GM23338 (cell line): ENCODE data around the gene CNTN5.

ENCODE experiments used
- CREB1 ChIP-seq: fragments of 250-450 bp; sonication (Bioruptor Pico); IDR thresholded peaks from 2 replicates; pipeline ENCODE4 v1.5.0; 2020; ENCODE audit warnings: low read depth, mild to moderate bottlenecking, moderate library complexity
- CTCF ChIP-seq, 2 experiments: fragments of 200-600 bp in 1 of 2; sonication (generic) in 1 of 2; conservative IDR thresholded peaks; 2 replicates each; pipeline versions ENCODE4 v1.5.1 to v1.6.1; 2016 to 2017; ENCODE audit warnings: antibody characterized with exemption in 2 of 2, low read depth in 2 of 2, mild to moderate bottlenecking in 2 of 2, moderate library complexity in 1 of 2
- ETS1 ChIP-seq: IDR thresholded peaks from 2 replicates; pipeline ENCODE4 v1.6.1; 2016; ENCODE audit warnings: antibody characterized with exemption
- EZH2 ChIP-seq: fragments of 200-600 bp; sonication (generic); IDR thresholded peaks from one replicate; pipeline ENCODE4 v1.8.0; 2017; ENCODE audit warnings: antibody characterized with exemption, mild to moderate bottlenecking, low read depth; ENCODE audit not compliant: unreplicated experiment
- EZH2phosphoT487 ChIP-seq: fragments of 200-600 bp; sonication (generic); IDR thresholded peaks from one replicate; pipeline ENCODE4 v1.8.1; 2018; ENCODE audit warnings: antibody characterized with exemption; ENCODE audit not compliant: unreplicated experiment
- JUNB ChIP-seq: IDR thresholded peaks from one replicate; pipeline ENCODE4 v1.6.1; 2016; ENCODE audit warnings: antibody characterized with exemption; ENCODE audit not compliant: unreplicated experiment
- POLR2AphosphoS5 ChIP-seq: IDR thresholded peaks from 2 replicates; pipeline ENCODE4 v1.6.1; 2016; ENCODE audit warnings: antibody characterized with exemption, low read depth
- REST ChIP-seq: IDR thresholded peaks from one replicate; pipeline ENCODE4 v1.6.1; 2018; ENCODE audit warnings: antibody characterized with exemption; ENCODE audit not compliant: unreplicated experiment
- STAT1 ChIP-seq: IDR thresholded peaks from one replicate; pipeline ENCODE4 v1.6.1; 2016; ENCODE audit warnings: antibody characterized with exemption; ENCODE audit not compliant: unreplicated experiment
- ZNF114 ChIP-seq: fragments of 250-450 bp; sonication (Bioruptor Pico); IDR thresholded peaks from 2 replicates; pipeline ENCODE4 v1.5.0; 2020; ENCODE audit warnings: mild to moderate bottlenecking, moderate library complexity

- TF ChIP-seq CTCF (conservative IDR thresholded peaks at IDR 0.05; ENCODE audit: low read depth in 2 of 2), result no peak
- TF ChIP-seq STAT1, result no peak
- no peak for TF ChIP-seq EZH2
- no peak for TF ChIP-seq POLR2AphosphoS5
- TF ChIP-seq REST, result no peak
- TF ChIP-seq ETS1, result no peak
- TF ChIP-seq EZH2phosphoT487, result no peak
- no peak for TF ChIP-seq JUNB
- no peak for TF ChIP-seq CREB1
- no peak for TF ChIP-seq ZNF114
Measured at GRCh38 chr11:99505831-99506230, 485.1 kb downstream of the CNTN5 start.
